ENCODE data around the gene MYO1E.
"Not testable (repeated sequence)": the region's sequence is repeated elsewhere in the genome, so short reads cannot be mapped to it uniquely, and the experiment has no call there.

MYO1E gene

GRCh38 chr15:59190291-59190690 is 182.4 kb downstream of the MYO1E start:
- peak in 1 of 2 donors; percentile 29 for DNase-seq

DNA sequence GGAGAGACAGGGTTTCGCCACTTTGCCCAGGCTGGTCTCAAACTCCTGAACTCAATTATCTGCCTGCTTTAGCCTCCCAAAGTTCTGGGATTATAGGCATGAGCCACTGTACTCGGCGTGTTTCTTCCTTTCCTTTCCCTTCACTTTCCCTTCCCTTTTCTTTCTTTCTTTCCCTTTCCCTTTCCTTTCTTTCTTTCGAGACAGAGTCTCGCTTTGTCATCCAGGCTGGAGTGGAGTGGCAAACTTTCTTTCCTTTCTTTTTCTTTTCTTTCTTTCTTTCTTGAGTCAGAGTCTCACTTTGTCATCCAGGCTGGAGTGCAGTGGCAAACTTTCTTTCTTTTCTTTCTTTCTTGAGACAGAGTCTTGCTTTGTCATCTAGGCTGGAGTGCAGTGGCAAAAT is 183.4 kb downstream of the MYO1E start:
- DNase-seq = no peak

- peak; percentile 30 to 46 for DNase-seq
Observed at GRCh38 chr15:59186501-59186900, 186.2 kb downstream of the MYO1E start.

GRCh38 chr15:59185725-59186124 is 186.9 kb downstream of the MYO1E start:
- DNase-seq = peak; percentile 89 to 90

DNA sequence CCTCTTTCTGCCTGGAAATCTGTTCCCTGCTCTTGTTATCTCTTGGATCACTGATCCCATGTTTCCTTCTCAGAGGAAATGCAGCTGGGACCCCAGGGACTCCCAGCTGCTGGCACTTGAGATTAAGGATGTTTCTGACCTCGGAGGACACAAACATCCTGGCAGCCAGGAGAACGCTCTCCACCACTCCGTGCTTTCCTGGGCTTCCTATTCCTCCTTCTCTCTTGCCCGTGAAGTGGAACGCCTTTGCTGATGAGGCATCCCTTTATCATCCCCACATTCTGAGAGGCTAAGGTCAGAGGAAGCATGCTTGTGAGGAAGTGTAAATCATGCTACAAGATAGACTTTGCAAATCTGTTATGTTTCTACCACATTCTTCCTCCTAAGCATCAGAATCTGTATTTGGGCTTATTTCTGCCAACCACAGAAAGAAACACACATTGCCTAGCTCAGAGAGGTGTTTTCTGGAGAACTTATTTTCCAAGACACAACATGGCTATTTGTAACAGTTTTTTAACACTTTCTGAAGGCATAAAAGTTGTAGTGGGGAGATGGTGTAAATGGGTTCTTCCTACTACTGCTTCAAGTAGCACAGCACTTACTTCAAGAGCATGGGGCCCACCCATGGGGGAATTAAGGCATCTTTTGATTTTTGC is 191.6 kb downstream of the MYO1E start:
- DNase-seq = peak; percentile 52 to 75

DNA sequence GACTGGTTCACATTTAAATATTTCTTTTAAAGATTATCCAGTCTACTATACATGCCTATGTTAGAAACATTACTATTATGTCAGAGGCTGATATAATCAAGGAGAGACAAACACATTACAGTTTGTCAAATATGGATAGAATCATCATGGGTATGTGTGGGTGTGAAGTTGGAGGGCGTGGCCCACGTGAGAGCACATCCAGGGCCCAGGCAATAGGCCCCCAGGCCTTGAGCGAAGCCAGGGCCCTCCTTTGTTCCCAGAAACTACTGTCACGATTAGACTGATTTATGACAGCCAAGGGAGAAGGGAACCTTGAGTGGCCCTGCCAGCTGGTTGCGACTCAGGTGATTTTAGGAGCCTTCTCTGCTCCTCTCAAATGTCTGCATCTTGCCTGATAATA is 193.0 kb downstream of the MYO1E start:
- DNase-seq = peak; percentile 32 to 53

DNA sequence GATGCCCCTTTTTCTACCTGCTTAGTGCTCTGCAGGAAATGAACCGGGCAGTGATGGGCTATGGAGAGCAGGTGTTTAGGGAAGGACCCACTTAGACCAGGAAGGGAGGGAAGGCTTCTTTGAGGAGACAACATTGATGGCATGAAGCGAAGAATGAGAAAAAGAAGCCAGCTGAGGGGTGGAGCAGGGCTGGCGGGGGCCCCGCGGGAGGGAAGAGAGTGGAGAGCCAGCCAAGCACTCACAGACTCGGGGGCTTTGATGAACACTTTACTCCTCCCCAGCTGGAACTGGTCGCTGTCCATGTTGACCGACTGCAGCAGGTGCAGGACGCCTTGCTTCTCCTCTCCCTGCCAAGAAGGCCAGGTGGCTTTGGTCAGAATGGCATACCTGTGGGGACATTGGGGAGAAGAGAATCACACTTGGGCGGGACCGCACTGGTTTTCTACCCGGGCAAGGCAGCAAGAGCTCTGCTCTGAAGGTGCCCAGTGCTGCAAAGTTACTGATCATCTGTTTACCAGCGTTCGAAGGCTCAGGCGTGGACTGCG is 194.4 kb downstream of the MYO1E start:
- no peak for DNase-seq

GRCh38 chr15:59177317-59177660 is 195.4 kb downstream of the MYO1E start:
- DNase-seq = peak; percentile 95

GRCh38 chr15:59176653-59177316 is 195.9 kb downstream of the MYO1E start:
- peak; percentile 76 to 93 for DNase-seq

DNA sequence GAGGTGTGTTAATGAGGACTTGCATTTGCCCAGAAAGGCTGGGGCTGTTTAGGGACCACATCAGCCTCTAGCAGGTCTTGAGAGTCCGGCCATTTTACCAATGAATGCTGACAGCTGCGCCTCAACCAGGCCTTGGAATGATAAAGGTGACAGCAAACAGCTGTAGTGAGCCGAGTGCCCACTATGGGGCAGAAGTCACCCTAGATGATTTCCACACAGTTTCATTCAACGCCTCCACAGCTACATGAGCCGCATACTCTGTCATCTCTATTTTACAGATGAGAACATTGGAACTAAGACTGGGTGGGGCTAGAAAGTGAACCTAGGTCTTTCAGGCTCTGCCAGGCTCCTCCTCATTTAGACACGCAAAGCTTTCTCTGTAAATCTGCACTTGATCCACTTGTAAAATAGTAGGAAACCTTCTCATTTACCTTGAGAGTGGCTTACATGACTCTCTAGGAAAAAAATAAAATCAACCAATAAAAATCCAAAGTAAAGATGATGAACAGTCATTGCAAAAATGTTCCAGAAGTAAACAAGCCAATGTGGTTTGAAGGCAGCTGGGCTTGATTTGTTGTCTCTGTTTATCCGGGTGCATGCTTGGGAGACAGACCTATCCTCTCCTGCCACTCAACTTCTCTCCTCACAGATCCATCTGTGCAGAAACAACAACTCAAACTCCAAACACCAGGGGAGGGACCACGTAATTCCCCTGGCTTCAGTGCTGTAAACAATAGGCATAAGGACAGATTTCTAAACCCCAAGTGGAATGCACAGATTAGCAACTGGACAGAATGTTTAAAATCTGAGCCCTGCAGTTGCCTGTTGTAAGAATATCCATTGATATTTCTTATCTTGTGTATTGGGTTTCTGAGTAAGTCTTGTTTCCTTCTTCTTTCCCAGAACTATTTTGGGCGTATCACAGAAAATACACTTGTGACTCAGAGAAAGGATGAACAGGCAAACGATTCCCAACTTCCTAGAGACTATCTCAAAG is 197.5 kb downstream of the MYO1E start:
- DNase-seq = peak; percentile 95 to 96

GRCh38 chr15:59174151-59174834 is 198.4 kb downstream of the MYO1E start:
- peak; percentile 67 to 81 for DNase-seq

DNA sequence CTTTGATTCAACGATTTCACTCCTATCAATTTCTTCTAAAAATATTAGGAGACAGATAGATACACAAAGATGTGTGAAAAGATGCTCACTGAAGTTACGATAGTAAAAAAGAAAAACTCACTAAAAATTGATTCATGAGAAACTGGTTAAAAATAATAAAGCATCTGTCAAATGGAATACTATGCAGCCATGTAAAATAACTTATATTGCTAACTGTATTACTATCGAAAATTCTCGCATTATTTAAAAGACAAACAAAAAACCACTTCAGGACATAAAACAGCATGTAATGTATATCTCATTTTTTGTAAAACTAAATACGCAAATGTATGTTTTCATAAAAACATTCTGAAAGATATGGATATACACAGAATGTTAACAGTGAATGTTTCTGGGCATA is 199.5 kb downstream of the MYO1E start:
- no peak for DNase-seq

DNA sequence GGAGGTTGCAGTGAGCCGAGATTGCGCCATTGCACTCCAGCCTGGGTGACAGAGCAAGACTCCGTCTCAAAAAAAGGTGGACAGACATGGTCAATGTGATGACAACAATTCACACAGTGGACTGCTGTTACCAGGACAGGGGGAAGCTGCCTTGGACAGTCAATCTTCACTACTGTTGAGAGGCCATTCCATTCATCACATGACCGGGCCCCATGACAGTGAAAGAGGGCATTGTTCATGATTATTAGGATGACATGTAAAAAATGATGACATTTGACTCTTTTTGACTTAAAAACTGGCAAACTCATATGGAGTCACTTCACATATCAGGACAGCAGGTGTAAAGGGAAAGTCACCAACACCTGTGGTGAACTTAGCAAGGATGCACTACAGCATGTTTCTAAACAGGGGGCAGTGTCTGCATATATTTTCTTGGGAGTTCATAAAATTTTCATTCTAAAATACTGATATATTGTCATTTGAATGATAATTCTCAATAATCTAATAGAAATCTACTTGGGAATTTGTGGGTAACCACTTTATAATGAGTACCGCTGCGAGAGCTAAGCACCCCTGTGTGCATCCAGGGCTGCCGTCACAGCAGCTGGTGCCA is 200.3 kb downstream of the MYO1E start:
- no peak for DNase-seq

- no peak for DNase-seq
Observed at GRCh38 chr15:59171067-59171397, 201.6 kb downstream of the MYO1E start.

DNA sequence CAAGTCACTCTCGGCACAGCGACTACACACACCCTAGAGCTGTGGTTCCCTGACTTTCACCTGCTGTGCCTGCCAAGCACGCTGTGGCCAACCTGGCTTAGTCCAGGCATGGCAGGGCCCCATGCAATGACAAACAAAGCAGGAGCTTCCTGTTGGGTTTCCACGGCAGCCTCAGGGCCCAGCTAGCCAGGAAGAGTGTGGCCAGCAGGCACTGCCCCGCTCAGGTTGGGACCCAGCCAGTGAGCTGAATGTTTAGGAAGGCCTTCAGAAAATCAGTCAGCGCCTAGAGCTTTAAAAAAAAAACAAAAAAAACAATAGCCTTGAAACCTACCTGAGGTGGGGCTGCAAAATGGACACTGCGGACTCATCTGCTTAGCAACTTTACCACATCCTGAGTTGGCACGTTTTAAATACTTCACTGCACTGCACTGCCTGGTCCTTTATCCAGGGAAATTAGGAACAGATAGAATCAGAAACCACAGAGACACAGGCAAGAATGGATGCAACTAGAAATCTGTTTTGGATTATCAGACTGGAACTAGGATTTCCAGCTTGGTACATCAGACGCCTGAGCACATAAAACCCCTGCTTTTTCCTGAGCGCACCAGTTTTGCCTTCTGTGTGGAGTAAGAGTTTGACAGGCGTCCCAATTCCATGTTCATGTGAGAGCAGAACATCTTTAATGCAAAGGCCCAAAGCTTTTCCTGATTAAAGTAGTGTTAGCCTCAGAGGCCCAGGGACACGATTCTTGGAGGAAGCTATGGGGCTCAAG is 202.2 kb downstream of the MYO1E start:
- no peak for DNase-seq

GRCh38 chr15:59169251-59169708 is 203.4 kb downstream of the MYO1E start:
- peak; percentile 83 to 95 for DNase-seq

GRCh38 chr15:59168536-59168935 is 204.1 kb downstream of the MYO1E start:
- peak; percentile 65 to 87 for DNase-seq

DNA sequence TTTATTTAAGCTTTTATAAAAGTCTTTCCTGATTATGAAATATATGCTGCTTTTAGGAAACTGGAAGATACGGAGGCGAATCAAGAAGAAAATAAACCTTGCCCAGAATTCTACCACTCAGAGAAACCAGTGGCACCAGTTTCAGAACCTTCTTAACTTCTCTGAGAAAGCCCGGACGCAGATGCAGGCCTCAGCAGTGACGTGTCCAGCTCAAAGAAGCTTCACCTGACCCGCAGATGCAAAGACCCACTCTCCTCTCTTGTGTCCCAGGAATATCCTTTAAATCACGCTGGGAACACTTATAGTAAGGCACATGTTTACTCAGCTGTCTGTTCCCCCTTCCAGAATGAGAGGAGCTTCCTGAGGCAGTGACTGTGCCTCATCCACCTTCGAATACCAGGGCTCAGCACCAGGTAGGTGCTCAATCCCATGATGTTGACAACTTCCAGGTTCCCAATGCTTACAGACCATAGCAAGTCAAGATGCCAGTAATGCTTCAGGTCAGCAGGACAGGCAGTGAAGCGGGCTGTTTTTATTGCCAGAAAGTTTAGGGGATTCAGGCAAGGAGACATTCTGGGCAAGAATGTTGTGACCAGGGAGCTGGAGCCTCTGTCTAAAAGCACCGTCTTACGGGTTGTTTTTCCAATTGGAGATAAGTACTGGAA is 205.9 kb downstream of the MYO1E start:
- no peak for DNase-seq

DNA sequence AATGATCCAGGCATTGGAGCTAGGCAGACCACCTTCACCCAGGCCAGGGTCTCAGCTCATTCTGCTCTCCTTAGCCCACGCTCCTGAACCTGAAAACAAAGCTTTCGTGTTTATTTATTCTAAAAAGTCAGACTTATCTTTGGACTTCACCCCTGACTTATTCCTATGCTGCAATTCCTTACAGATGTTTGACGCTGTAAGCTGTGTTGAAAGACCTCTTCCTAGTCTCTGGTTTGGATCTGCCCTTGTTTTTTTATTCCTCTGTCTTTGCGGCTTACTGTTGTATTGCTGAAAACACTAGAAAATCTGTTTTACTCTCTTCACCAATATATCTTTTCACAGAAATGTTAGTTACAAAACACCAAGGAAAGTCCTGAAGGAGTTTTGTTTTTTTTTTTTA is 206.5 kb downstream of the MYO1E start:
- peak; percentile 33 to 34 for DNase-seq

- DNase-seq = peak; percentile 55 to 59
Observed at GRCh38 chr15:59165726-59166125, 206.9 kb downstream of the MYO1E start.

GRCh38 chr15:59162080-59162479 is 210.6 kb downstream of the MYO1E start:
- DNase-seq = not testable (repeated sequence)
